ENCODE measurements around the gene SMYD4. TPM values are rescaled to one million over a fixed set of nuclear protein-coding genes. Genes with fewer than 3 reads are reported as not detected.
"Not testable (repeated sequence)": the region's sequence is repeated elsewhere in the genome, so short reads cannot be mapped to it uniquely, and the experiment has no call there.

Gene SMYD4
- total RNA-seq, 2 experiments from 2014 or later, result 37.3 to 38.1 TPM

GRCh38 chr17:1861391-1862010 lies 31.8 kb upstream of the SMYD4 start:
- no peak for DNase-seq
- POLR2A ChIA-PET, result no interaction called here
- H3K36me3 Mint-ChIP-seq (ENCODE audit: low read depth), result peaks cover 24% of the 10 kb centered on the region
- CTCF ChIA-PET, result no interaction called here
- no peak overlapping the region for H3K4me3 Mint-ChIP-seq
- H3K27me3 Mint-ChIP-seq, result no peaks in the 10 kb centered on the region
- H3K9me3 Mint-ChIP-seq, result no peaks in the 10 kb centered on the region
- peaks cover 5% of the 10 kb centered on the region for H3K4me1 Mint-ChIP-seq
- no peak overlapping the region for H3K27ac Mint-ChIP-seq

DNA sequence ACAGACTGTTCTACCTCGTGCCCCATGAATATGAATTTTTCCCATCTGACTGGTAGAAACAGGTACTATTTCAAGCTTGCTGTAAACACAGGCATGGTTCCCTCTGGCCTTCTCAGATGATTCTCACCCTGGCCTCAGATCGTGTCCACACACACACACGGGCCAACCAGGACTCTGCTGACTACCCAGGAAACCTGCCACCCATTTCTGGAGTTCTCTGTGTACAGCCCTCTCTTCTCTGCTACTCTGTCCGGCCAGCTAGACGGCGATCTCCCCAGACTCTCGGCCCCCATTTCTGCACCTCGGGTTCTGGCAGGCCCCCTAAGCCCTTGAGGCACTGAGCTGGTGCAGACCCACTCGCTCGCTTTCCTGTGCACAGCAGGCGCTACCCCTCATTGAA lies 31.3 kb upstream of the SMYD4 start:
- H3K4me1 Mint-ChIP-seq, result peaks cover 5% of the 10 kb centered on the region

DNA sequence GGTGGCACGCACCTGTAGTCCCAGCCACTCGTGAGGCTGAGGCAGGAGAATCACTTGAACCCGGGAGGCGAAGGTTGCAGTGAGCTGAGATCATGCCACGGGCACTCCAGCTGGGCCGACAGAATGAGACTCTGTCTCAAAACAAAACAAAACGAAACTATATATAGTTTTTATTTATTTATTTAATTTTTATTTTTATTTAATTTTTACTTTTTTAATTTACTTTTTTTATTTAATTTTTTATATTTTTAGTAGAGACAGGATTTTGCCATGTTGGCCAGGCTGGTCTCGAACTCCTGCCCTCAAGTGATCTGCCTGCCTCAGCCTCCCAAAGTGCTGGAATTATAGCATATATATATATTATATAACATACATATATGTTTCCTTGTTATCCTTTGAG lies 26.8 kb upstream of the SMYD4 start:
- H3K4me1 Mint-ChIP-seq, H3K4me3 Mint-ChIP-seq, DNase-seq, H3K9me3 Mint-ChIP-seq, POLR2A ChIA-PET, H3K27ac Mint-ChIP-seq, H3K27me3 Mint-ChIP-seq, CTCF ChIA-PET: not testable (repeated sequence)
- peaks cover 49% of the 10 kb centered on the region for H3K36me3 Mint-ChIP-seq (ENCODE audit: low read depth)

More for the DNA sequence above, 31.3 kb upstream of the SMYD4 start:
- DNase-seq, result no peak
- no peaks in the 10 kb centered on the region for H3K9me3 Mint-ChIP-seq
- no peaks in the 10 kb centered on the region for H3K27me3 Mint-ChIP-seq
- CTCF ChIA-PET, result interaction anchor here (0.7 kb wide), 1 partner anchor 24 kb away, joined by 3 read pairs; no protein-coding TSS in a partner anchor
- no peak overlapping the region for H3K4me3 Mint-ChIP-seq
- H3K27ac Mint-ChIP-seq, result no peak overlapping the region
- POLR2A ChIA-PET, result no interaction called here
- H3K36me3 Mint-ChIP-seq (ENCODE audit: low read depth), result peaks cover 24% of the 10 kb centered on the region

DNA sequence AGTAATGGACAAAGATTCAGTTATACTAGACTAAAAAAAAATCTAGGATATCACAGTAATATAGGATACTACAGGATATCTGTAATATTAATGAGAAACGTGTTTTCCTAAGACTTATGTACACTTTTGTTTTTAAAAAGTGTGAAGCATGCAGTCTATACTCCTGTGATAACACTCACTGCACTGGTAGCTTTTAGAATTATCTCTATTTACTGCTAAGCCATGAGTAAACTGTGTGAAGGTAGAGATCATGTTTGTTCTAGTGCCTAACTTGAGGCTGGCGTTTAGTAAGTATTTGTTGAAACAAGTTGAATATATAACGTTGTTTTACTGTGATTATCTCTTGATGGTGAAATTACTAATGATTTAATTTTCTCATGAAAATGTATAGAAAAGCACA lies 24.0 kb upstream of the SMYD4 start:
- no peak for DNase-seq
- Mint-ChIP-seq H3K9me3 (no peaks in the 10 kb centered on the region), H3K27ac (no peak overlapping the region), H3K4me1 (peaks cover 5% of the 10 kb centered on the region), H3K36me3 (ENCODE audit: low read depth) (peaks cover 50% of the 10 kb centered on the region), H3K4me3 (no peak overlapping the region), H3K27me3 (no peaks in the 10 kb centered on the region)
- CTCF ChIA-PET, result no interaction called here
- POLR2A ChIA-PET, result no interaction called here

DNA sequence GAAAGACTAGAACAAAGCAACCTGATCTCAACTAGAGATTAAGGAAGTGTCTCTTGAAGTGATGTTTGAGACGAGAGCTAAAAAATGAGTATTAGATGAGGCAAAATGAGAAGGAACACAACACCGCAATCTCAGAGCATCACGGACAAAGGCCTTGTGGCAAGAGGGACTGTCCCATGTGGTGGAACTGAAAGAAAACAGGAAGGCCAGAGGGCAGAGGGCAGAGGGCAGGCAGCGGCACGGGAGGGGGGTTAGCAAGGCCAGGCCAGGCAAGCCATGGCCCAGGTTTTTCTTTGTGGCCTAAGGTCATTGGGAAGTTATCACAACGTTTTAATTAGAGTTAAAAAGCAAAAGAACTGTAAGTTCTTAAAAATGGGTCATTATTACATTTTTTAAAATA lies 22.6 kb upstream of the SMYD4 start:
- no peaks in the 10 kb centered on the region for H3K27me3 Mint-ChIP-seq
- DNase-seq, result no peak
- no peaks in the 10 kb centered on the region for H3K9me3 Mint-ChIP-seq
- CTCF ChIA-PET, result no interaction called here
- H3K4me1 Mint-ChIP-seq, result peaks cover 5% of the 10 kb centered on the region
- peaks cover 53% of the 10 kb centered on the region for H3K36me3 Mint-ChIP-seq (ENCODE audit: low read depth)
- H3K27ac Mint-ChIP-seq, result no peak overlapping the region
- POLR2A ChIA-PET, result no interaction called here
- H3K4me3 Mint-ChIP-seq, result no peak overlapping the region

DNA sequence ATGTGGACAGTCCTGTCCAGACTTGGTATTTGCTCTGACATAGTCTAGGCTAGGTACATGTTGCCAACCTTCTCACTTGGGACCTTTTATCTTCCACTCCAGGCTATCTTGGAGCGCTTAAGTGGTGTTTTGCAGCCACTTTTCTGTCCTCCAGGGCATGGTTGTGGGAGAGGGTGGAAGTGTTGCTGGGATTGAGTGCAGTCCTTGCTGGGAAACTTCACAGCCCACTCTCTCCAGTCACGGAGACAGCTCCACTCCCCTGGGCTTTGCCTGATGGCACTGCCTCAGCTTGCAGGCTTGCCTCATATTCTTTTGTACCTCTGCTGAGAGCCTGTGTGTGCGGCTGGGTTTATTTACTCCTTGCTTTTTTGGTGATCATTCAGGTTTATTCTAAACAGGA lies 17.5 kb upstream of the SMYD4 start:
- peaks cover 52% of the 10 kb centered on the region for H3K36me3 Mint-ChIP-seq (ENCODE audit: low read depth)
- no peaks in the 10 kb centered on the region for H3K27me3 Mint-ChIP-seq
- peak overlapping the region; percentile 5 for H3K27ac Mint-ChIP-seq
- ChIA-PET CTCF (no interaction called here), POLR2A (no interaction called here)
- peaks cover 7% of the 10 kb centered on the region for H3K4me1 Mint-ChIP-seq
- DNase-seq, result no peak
- no peaks in the 10 kb centered on the region for H3K9me3 Mint-ChIP-seq
- no peak overlapping the region for H3K4me3 Mint-ChIP-seq

- H3K27me3 Mint-ChIP-seq, result no peaks in the 10 kb centered on the region
- ChIA-PET CTCF (interaction anchor here (0.7 to 1.5 kb wide), 2 partner anchors 195 to 345 kb away, joined by 3 read pairs; partner anchors contain the start of gene RILP), POLR2A (no interaction called here)
- DNase-seq, result no peak
- no peak overlapping the region for H3K4me3 Mint-ChIP-seq
- H3K36me3 Mint-ChIP-seq (ENCODE audit: low read depth), result peaks cover 41% of the 10 kb centered on the region
- no peaks in the 10 kb centered on the region for H3K9me3 Mint-ChIP-seq
- H3K27ac Mint-ChIP-seq, result no peak overlapping the region
- H3K4me1 Mint-ChIP-seq, result peaks cover 6% of the 10 kb centered on the region
Observed at GRCh38 chr17:1843947-1844346, 14.2 kb upstream of the SMYD4 start.

- H3K9me3 Mint-ChIP-seq, result no peaks in the 10 kb centered on the region
- H3K36me3 Mint-ChIP-seq (ENCODE audit: low read depth), result peaks cover 48% of the 10 kb centered on the region
- H3K27me3 Mint-ChIP-seq, result no peaks in the 10 kb centered on the region
- ChIA-PET CTCF (interaction anchor here (0.5 to 0.6 kb wide), 2 partner anchors 61 to 621 kb away, joined by 3 read pairs; no protein-coding TSS in a partner anchor), POLR2A (no interaction called here)
- no peak for DNase-seq
- no peak overlapping the region for H3K27ac Mint-ChIP-seq
- H3K4me3 Mint-ChIP-seq, result no peak overlapping the region
- H3K4me1 Mint-ChIP-seq, result peaks cover 28% of the 10 kb centered on the region
Observed at GRCh38 chr17:1839516-1839915, 9.8 kb upstream of the SMYD4 start.

GRCh38 chr17:1834380-1835149 lies 4.9 kb upstream of the SMYD4 start:
- Mint-ChIP-seq H3K36me3 (ENCODE audit: low read depth) (peaks cover 44% of the 10 kb centered on the region), H3K4me1 (peaks cover 56% of the 10 kb centered on the region), H3K4me3 (no peak overlapping the region), H3K9me3 (no peaks in the 10 kb centered on the region), H3K27ac (peak overlapping the region; percentile 81), H3K27me3 (no peaks in the 10 kb centered on the region)
- CTCF ChIA-PET, result interaction anchor here (0.8 kb wide), 1 partner anchor 57 kb away, joined by 3 read pairs; no protein-coding TSS in a partner anchor
- DNase-seq, result peak; percentile 38
- POLR2A ChIA-PET, result interaction anchor here (0.6 kb wide), 1 partner anchor 11 kb away, joined by 3 read pairs; no protein-coding TSS in a partner anchor

DNA sequence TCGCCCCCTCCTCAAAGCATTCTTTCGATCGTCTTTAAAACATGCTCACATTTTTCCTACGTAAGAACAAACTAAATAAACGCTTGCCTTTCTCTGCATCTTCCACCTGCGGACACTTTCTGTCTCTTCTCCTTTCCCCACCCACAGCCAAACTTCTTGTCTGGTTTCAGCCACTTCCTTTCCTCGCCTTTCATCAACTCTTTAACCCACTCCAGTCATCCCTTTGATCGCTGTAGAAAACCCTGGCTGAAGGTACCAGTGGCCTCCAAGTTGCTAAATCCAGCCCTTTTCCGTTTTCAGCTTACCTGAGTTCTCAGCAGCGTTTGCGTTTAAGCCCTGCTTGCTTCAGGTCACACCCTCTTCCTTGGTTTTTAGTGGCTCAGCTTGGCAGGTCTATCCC lies 586 bp upstream of the SMYD4 start:
- DNase-seq, result peak; percentile 59
- peaks cover 70% of the 10 kb centered on the region for H3K4me1 Mint-ChIP-seq
- no peaks in the 10 kb centered on the region for H3K27me3 Mint-ChIP-seq

DNA sequence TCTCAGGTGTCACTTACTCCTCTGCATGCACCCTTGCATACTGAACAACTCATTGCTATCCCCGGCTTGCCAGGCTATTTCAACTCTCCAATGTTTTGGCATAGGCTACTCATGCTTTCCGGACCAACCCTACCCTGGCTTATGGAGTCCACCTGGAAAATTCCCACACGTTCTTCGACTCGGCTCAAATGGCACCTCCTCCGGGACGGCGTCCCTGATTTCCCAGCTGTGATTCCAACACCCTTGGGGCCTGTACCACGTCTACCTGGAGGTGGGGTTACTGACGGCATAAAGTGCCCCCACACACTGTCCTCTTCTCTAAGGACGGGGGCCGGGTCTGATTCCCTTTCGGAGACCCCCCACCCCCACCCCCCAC lies 498 bp downstream of the SMYD4 start:
- Mint-ChIP-seq H3K4me1 (peaks cover 65% of the 10 kb centered on the region), H3K27me3 (no peaks in the 10 kb centered on the region)

More for the DNA sequence above, 586 bp upstream of the SMYD4 start:
- H3K36me3 Mint-ChIP-seq (ENCODE audit: low read depth), result peaks cover 43% of the 10 kb centered on the region
- no peaks in the 10 kb centered on the region for H3K9me3 Mint-ChIP-seq
- peak overlapping the region; percentile 97 for H3K4me3 Mint-ChIP-seq
- POLR2A ChIA-PET, result interaction anchor here (0.6 to 0.9 kb wide), 3 partner anchors 16 to 113 kb away, joined by 3 to 5 read pairs (median 3); no protein-coding TSS in a partner anchor
- peak overlapping the region; percentile 93 for H3K27ac Mint-ChIP-seq
- CTCF ChIA-PET, result interaction anchor here (0.6 to 1.4 kb wide), 2 partner anchors 10 to 132 kb away, joined by 3 to 4 read pairs; no protein-coding TSS in a partner anchor

GRCh38 chr17:1820528-1821252 lies 9.0 kb downstream of the SMYD4 start:
- Mint-ChIP-seq H3K9me3 (peaks cover 2% of the 10 kb centered on the region), H3K27ac (no peak overlapping the region), H3K4me1 (peaks cover 20% of the 10 kb centered on the region), H3K36me3 (ENCODE audit: low read depth) (peaks cover 31% of the 10 kb centered on the region), H3K4me3 (no peak overlapping the region), H3K27me3 (no peaks in the 10 kb centered on the region)
- no peak for DNase-seq
- CTCF ChIA-PET, result interaction anchor here (0.6 kb wide), 1 partner anchor 462 kb away, joined by 3 read pairs; no protein-coding TSS in a partner anchor
- POLR2A ChIA-PET, result no interaction called here

More for the DNA sequence above, 498 bp downstream of the SMYD4 start:
- H3K9me3 Mint-ChIP-seq, result peaks cover 2% of the 10 kb centered on the region
- ChIA-PET POLR2A (interaction anchor here (0.9 kb wide), 1 partner anchor 112 kb away, joined by 3 read pairs; no protein-coding TSS in a partner anchor), CTCF (interaction anchor here (1.4 kb wide), 1 partner anchor 9 kb away, joined by 3 read pairs; no protein-coding TSS in a partner anchor)
- H3K4me3 Mint-ChIP-seq, result peak overlapping the region; percentile 97
- H3K36me3 Mint-ChIP-seq (ENCODE audit: low read depth), result peaks cover 45% of the 10 kb centered on the region
- no peak for DNase-seq
- peak overlapping the region; percentile 87 for H3K27ac Mint-ChIP-seq

Data from activated CD4-positive, alpha-beta T cell treated with anti-CD3 and anti-CD28 coated beads, Interleukin-2, amount 10 ng/mL, durations not matched to agents 7 days and 5 days (primary cell).